Panc1 (cell line): ENCODE results near the gene LPAR4.

Source experiments
- CTCF ChIP-seq: fragments of 450-650 bp; IDR thresholded peaks from 2 replicates; pipeline ENCODE4 v1.5.1; 2017; ENCODE audit warnings: mild to moderate bottlenecking
- POLR2AphosphoS5 ChIP-seq: IDR thresholded peaks from 2 replicates; pipeline ENCODE4 v1.6.1; 2012; ENCODE audit warnings: mild to moderate bottlenecking, low read depth, low read length, moderate library complexity
- REST ChIP-seq, 2 experiments: IDR thresholded peaks; 2 replicates each; pipeline ENCODE4 v1.6.1; 2011 to 2012; ENCODE audit warnings: low read depth in 2 of 2, control low read depth in 1 of 2, low read length in 1 of 2, mild to moderate bottlenecking in 1 of 2, moderate library complexity in 1 of 2; ENCODE audit not compliant: insufficient read depth in 1 of 2
- SIN3A ChIP-seq: IDR thresholded peaks from 2 replicates; pipeline ENCODE4 v1.6.1; 2012; ENCODE audit warnings: low read depth, mild to moderate bottlenecking, low read length, moderate library complexity, borderline replicate concordance; ENCODE audit not compliant: insufficient read depth
- TCF7L2 ChIP-seq: IDR thresholded peaks from 2 replicates; pipeline ENCODE4 v1.6.1; 2011; ENCODE audit warnings: mild to moderate bottlenecking, low read depth, low read length, inconsistent platforms

- TF ChIP-seq POLR2AphosphoS5 (no peak), CTCF (no peak), REST (IDR thresholded peaks at IDR 0.05; ENCODE audit: insufficient read depth in 1 of 2, low read depth in 2 of 2, low read length in 1 of 2) (no peak), TCF7L2 (no peak), SIN3A (no peak)
These were observed 11.6 kb downstream of the LPAR4 start for GRCh38 chrX:78759081-78759480.
